ENCODE measurements around the gene MACIR. TPM values are rescaled to one million over a fixed set of nuclear protein-coding genes. Genes with fewer than 3 reads are reported as not detected.

MACIR gene
- total RNA-seq, 1 donor from 2014 or later: 16.9 TPM

- no peaks in the 10 kb centered on the region for H3K36me3 Mint-ChIP-seq (ENCODE audit: low read depth)
- no peak for DNase-seq (ENCODE audit: low spot score)
- H3K4me3 Mint-ChIP-seq (ENCODE audit: unreplicated experiment): no peak overlapping the region
- TF ChIP-seq CTCF (IDR thresholded peaks at IDR 0.05): no peak
- H3K9me3 Mint-ChIP-seq (ENCODE audit: low read depth): no peaks in the 10 kb centered on the region
- H3K4me1 Mint-ChIP-seq (ENCODE audit: low read depth): no peaks in the 10 kb centered on the region
- H3K27ac Mint-ChIP-seq (ENCODE audit: unreplicated experiment): no peak overlapping the region
- no peaks in the 10 kb centered on the region for H3K27me3 Mint-ChIP-seq (ENCODE audit: low read depth)
These were observed 56.9 kb downstream of the MACIR start for GRCh38 chr5:103315455-103315854.

- H3K4me1 Mint-ChIP-seq (ENCODE audit: low read depth): no peaks in the 10 kb centered on the region
- no peaks in the 10 kb centered on the region for H3K36me3 Mint-ChIP-seq (ENCODE audit: low read depth)
- no peak overlapping the region for H3K27ac Mint-ChIP-seq (ENCODE audit: unreplicated experiment)
- H3K4me3 Mint-ChIP-seq (ENCODE audit: unreplicated experiment): no peak overlapping the region
- H3K27me3 Mint-ChIP-seq (ENCODE audit: low read depth): no peaks in the 10 kb centered on the region
- no peak for TF ChIP-seq CTCF (IDR thresholded peaks at IDR 0.05)
- H3K9me3 Mint-ChIP-seq (ENCODE audit: low read depth): no peaks in the 10 kb centered on the region
- DNase-seq (ENCODE audit: low spot score): no peak
These were observed 68.9 kb downstream of the MACIR start for GRCh38 chr5:103327451-103327850.

DNA sequence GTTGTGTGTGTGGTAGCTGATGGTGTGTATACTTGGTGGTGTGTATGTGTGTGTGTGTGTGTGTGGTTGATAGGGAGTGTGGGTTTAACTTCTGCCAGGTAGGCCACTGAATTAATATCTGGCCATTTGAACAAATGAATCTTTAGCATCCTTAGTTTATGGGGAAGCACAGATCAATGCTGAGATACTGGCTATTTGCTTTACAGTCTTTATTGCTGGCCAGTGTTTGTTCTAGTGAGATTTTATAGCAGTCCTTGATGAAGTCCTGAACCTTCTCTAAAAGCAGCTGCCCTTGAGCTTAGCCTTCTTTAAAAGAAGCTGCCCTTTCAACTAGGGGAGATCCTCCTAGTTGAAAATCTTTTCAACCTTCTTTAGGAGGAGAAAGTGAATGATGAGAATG is 69.3 kb downstream of the MACIR start:
- no peak for DNase-seq (ENCODE audit: low spot score)
- TF ChIP-seq CTCF (IDR thresholded peaks at IDR 0.05): no peak
- Mint-ChIP-seq H3K27me3 (ENCODE audit: low read depth) (no peaks in the 10 kb centered on the region), H3K9me3 (ENCODE audit: low read depth) (no peaks in the 10 kb centered on the region), H3K4me3 (ENCODE audit: unreplicated experiment) (no peak overlapping the region), H3K36me3 (ENCODE audit: low read depth) (no peaks in the 10 kb centered on the region), H3K27ac (ENCODE audit: unreplicated experiment) (no peak overlapping the region), H3K4me1 (ENCODE audit: low read depth) (no peaks in the 10 kb centered on the region)

Other genes starting within 250 kb of the MACIR start
- gene GIN1, start 138.6 kb upstream of the MACIR start, total RNA-seq: 3.3 to 5.5 TPM (median 4.5 TPM) in 3 replicates
- 50.6 to 82.9 TPM (median 57.8 TPM) in 3 replicates for gene PPIP5K2, start 138.5 kb upstream of the MACIR start, total RNA-seq

Data from chondrocyte (in vitro differentiated cells).